Measurements from ENCODE around the gene JMJD1C.
"Not testable (repeated sequence)": the region's sequence is repeated elsewhere in the genome, so short reads cannot be mapped to it uniquely, and the experiment has no call there.

The JMJD1C gene

GRCh38 chr10:63288170-63288569 lies 177.6 kb downstream of the JMJD1C start:
- no peak overlapping the region for H3K4me3 ChIP-seq (ENCODE audit: low read depth, low read length)
- no peaks in the 10 kb centered on the region for H3K36me3 ChIP-seq (ENCODE audit: control insufficient read depth, insufficient read depth, low read length)
- no peaks in the 10 kb centered on the region for H3K27me3 ChIP-seq (ENCODE audit: control insufficient read depth, insufficient read depth, low read length)
- peaks cover 15% of the 10 kb centered on the region for H3K4me1 ChIP-seq (ENCODE audit: control insufficient read depth, insufficient read depth, low read length)
- H3K27ac ChIP-seq (ENCODE audit: low read depth, low read length), result no peak overlapping the region
- H3K9ac ChIP-seq (ENCODE audit: low read depth, low read length), result no peak overlapping the region
- no peaks in the 10 kb centered on the region for H3K9me3 ChIP-seq (ENCODE audit: control insufficient read depth, insufficient read depth, low read length)

- H3K9ac ChIP-seq (ENCODE audit: low read depth, low read length), result no peak overlapping the region
- H3K27ac ChIP-seq (ENCODE audit: low read depth, low read length), result no peak overlapping the region
- no peaks in the 10 kb centered on the region for H3K27me3 ChIP-seq (ENCODE audit: control insufficient read depth, insufficient read depth, low read length)
- H3K4me3 ChIP-seq (ENCODE audit: low read depth, low read length), result no peak overlapping the region
- peaks cover 13% of the 10 kb centered on the region for H3K4me1 ChIP-seq (ENCODE audit: control insufficient read depth, insufficient read depth, low read length)
- H3K9me3 ChIP-seq (ENCODE audit: control insufficient read depth, insufficient read depth, low read length), result no peaks in the 10 kb centered on the region
- no peaks in the 10 kb centered on the region for H3K36me3 ChIP-seq (ENCODE audit: control insufficient read depth, insufficient read depth, low read length)
Observed at GRCh38 chr10:63286754-63287264, 179.0 kb downstream of the JMJD1C start.

- Histone ChIP-seq H3K27ac (ENCODE audit: low read depth, low read length) (no peak overlapping the region), H3K36me3 (ENCODE audit: control insufficient read depth, insufficient read depth, low read length) (no peaks in the 10 kb centered on the region), H3K9me3 (ENCODE audit: control insufficient read depth, insufficient read depth, low read length) (no peaks in the 10 kb centered on the region), H3K9ac (ENCODE audit: low read depth, low read length) (no peak overlapping the region), H3K27me3 (ENCODE audit: control insufficient read depth, insufficient read depth, low read length) (no peaks in the 10 kb centered on the region), H3K4me1 (ENCODE audit: control insufficient read depth, insufficient read depth, low read length) (peaks cover 13% of the 10 kb centered on the region), H3K4me3 (ENCODE audit: low read depth, low read length) (no peak overlapping the region)
Observed at GRCh38 chr10:63286340-63286739, 179.4 kb downstream of the JMJD1C start.

GRCh38 chr10:63283901-63284300 lies 181.9 kb downstream of the JMJD1C start:
- not testable (repeated sequence) for H3K9me3 ChIP-seq (ENCODE audit: control insufficient read depth, insufficient read depth, low read length); H3K4me3 ChIP-seq (ENCODE audit: low read depth, low read length); H3K27me3 ChIP-seq (ENCODE audit: control insufficient read depth, insufficient read depth, low read length); H3K36me3 ChIP-seq (ENCODE audit: control insufficient read depth, insufficient read depth, low read length); H3K9ac ChIP-seq (ENCODE audit: low read depth, low read length); H3K27ac ChIP-seq (ENCODE audit: low read depth, low read length)
- peaks cover 13% of the 10 kb centered on the region for H3K4me1 ChIP-seq (ENCODE audit: control insufficient read depth, insufficient read depth, low read length)

GRCh38 chr10:63283093-63283492 lies 182.7 kb downstream of the JMJD1C start:
- no peak overlapping the region for H3K9ac ChIP-seq (ENCODE audit: low read depth, low read length)
- H3K27me3 ChIP-seq (ENCODE audit: control insufficient read depth, insufficient read depth, low read length), result no peaks in the 10 kb centered on the region
- no peak overlapping the region for H3K27ac ChIP-seq (ENCODE audit: low read depth, low read length)
- peaks cover 13% of the 10 kb centered on the region for H3K4me1 ChIP-seq (ENCODE audit: control insufficient read depth, insufficient read depth, low read length)
- H3K36me3 ChIP-seq (ENCODE audit: control insufficient read depth, insufficient read depth, low read length), result no peaks in the 10 kb centered on the region
- H3K4me3 ChIP-seq (ENCODE audit: low read depth, low read length), result no peak overlapping the region
- no peaks in the 10 kb centered on the region for H3K9me3 ChIP-seq (ENCODE audit: control insufficient read depth, insufficient read depth, low read length)

GRCh38 chr10:63281967-63282366 lies 183.8 kb downstream of the JMJD1C start:
- Histone ChIP-seq H3K9ac (ENCODE audit: low read depth, low read length) (no peak overlapping the region), H3K27ac (ENCODE audit: low read depth, low read length) (no peak overlapping the region), H3K9me3 (ENCODE audit: control insufficient read depth, insufficient read depth, low read length) (no peaks in the 10 kb centered on the region), H3K4me1 (ENCODE audit: control insufficient read depth, insufficient read depth, low read length) (peaks cover 8% of the 10 kb centered on the region), H3K36me3 (ENCODE audit: control insufficient read depth, insufficient read depth, low read length) (no peaks in the 10 kb centered on the region), H3K27me3 (ENCODE audit: control insufficient read depth, insufficient read depth, low read length) (no peaks in the 10 kb centered on the region), H3K4me3 (ENCODE audit: low read depth, low read length) (no peak overlapping the region)

GRCh38 chr10:63280386-63280785 lies 185.4 kb downstream of the JMJD1C start:
- H3K4me3 ChIP-seq (ENCODE audit: low read depth, low read length), result no peak overlapping the region
- H3K27ac ChIP-seq (ENCODE audit: low read depth, low read length), result no peak overlapping the region
- no peak overlapping the region for H3K9ac ChIP-seq (ENCODE audit: low read depth, low read length)
- H3K9me3 ChIP-seq (ENCODE audit: control insufficient read depth, insufficient read depth, low read length), result no peaks in the 10 kb centered on the region
- H3K27me3 ChIP-seq (ENCODE audit: control insufficient read depth, insufficient read depth, low read length), result no peaks in the 10 kb centered on the region
- H3K4me1 ChIP-seq (ENCODE audit: control insufficient read depth, insufficient read depth, low read length), result peaks cover 5% of the 10 kb centered on the region
- H3K36me3 ChIP-seq (ENCODE audit: control insufficient read depth, insufficient read depth, low read length), result no peaks in the 10 kb centered on the region

- Histone ChIP-seq H3K36me3 (ENCODE audit: control insufficient read depth, insufficient read depth, low read length) (no peaks in the 10 kb centered on the region), H3K4me1 (ENCODE audit: control insufficient read depth, insufficient read depth, low read length) (no peaks in the 10 kb centered on the region), H3K4me3 (ENCODE audit: low read depth, low read length) (no peak overlapping the region), H3K27me3 (ENCODE audit: control insufficient read depth, insufficient read depth, low read length) (no peaks in the 10 kb centered on the region), H3K9me3 (ENCODE audit: control insufficient read depth, insufficient read depth, low read length) (no peaks in the 10 kb centered on the region), H3K9ac (ENCODE audit: low read depth, low read length) (no peak overlapping the region), H3K27ac (ENCODE audit: low read depth, low read length) (no peak overlapping the region)
Observed at GRCh38 chr10:63275094-63275493, 190.7 kb downstream of the JMJD1C start.

GRCh38 chr10:63273577-63273976 lies 192.2 kb downstream of the JMJD1C start:
- no peak overlapping the region for H3K27ac ChIP-seq (ENCODE audit: low read depth, low read length)
- H3K9me3 ChIP-seq (ENCODE audit: control insufficient read depth, insufficient read depth, low read length), result no peaks in the 10 kb centered on the region
- peaks cover 7% of the 10 kb centered on the region; the same call in 1 of the 2 replicates for H3K4me1 ChIP-seq (ENCODE audit: control insufficient read depth, insufficient read depth, low read length)
- no peak overlapping the region for H3K4me3 ChIP-seq (ENCODE audit: low read depth, low read length)
- no peaks in the 10 kb centered on the region for H3K27me3 ChIP-seq (ENCODE audit: control insufficient read depth, insufficient read depth, low read length)
- H3K36me3 ChIP-seq (ENCODE audit: control insufficient read depth, insufficient read depth, low read length), result no peaks in the 10 kb centered on the region
- H3K9ac ChIP-seq (ENCODE audit: low read depth, low read length), result no peak overlapping the region

GRCh38 chr10:63268798-63269503 lies 196.8 kb downstream of the JMJD1C start:
- Histone ChIP-seq H3K9me3 (ENCODE audit: control insufficient read depth, insufficient read depth, low read length) (no peaks in the 10 kb centered on the region), H3K4me3 (ENCODE audit: low read depth, low read length) (peak overlapping the region; percentile 93), H3K36me3 (ENCODE audit: control insufficient read depth, insufficient read depth, low read length) (peaks cover 4% of the 10 kb centered on the region; the same call in 1 of the 2 replicates), H3K9ac (ENCODE audit: low read depth, low read length) (peak overlapping the region; percentile 100), H3K27ac (ENCODE audit: low read depth, low read length) (peak overlapping the region; percentile 98), H3K27me3 (ENCODE audit: control insufficient read depth, insufficient read depth, low read length) (no peaks in the 10 kb centered on the region), H3K4me1 (ENCODE audit: control insufficient read depth, insufficient read depth, low read length) (peaks cover 12% of the 10 kb centered on the region; the same call in 1 of the 2 replicates)

GRCh38 chr10:63268149-63268797 lies 197.5 kb downstream of the JMJD1C start:
- Histone ChIP-seq H3K4me1 (ENCODE audit: control insufficient read depth, insufficient read depth, low read length) (peaks cover 14% of the 10 kb centered on the region; the same call in 1 of the 2 replicates), H3K36me3 (ENCODE audit: control insufficient read depth, insufficient read depth, low read length) (peaks cover 11% of the 10 kb centered on the region), H3K9me3 (ENCODE audit: control insufficient read depth, insufficient read depth, low read length) (no peaks in the 10 kb centered on the region), H3K27me3 (ENCODE audit: control insufficient read depth, insufficient read depth, low read length) (no peaks in the 10 kb centered on the region), H3K4me3 (ENCODE audit: low read depth, low read length) (peak overlapping the region; percentile 93), H3K9ac (ENCODE audit: low read depth, low read length) (peak overlapping the region; percentile 100), H3K27ac (ENCODE audit: low read depth, low read length) (peak overlapping the region; percentile 98)

Data from HUES48 (cell line).